ENCODE data around the gene FAM13A.
"Not testable (repeated sequence)": the region's sequence is repeated elsewhere in the genome, so short reads cannot be mapped to it uniquely, and the experiment has no call there.

FAM13A gene

GRCh38 chr4:88998001-88998400, 59.0 kb downstream of the FAM13A start:
- peaks cover 13% of the 10 kb centered on the region for H3K4me1 ChIP-seq (ENCODE audit: insufficient read depth, poor library complexity, severe bottlenecking)
- DNase-seq (ENCODE audit: low spot score) (no peak), ATAC-seq (ENCODE audit: low read depth) (no peak)
- no peaks in the 10 kb centered on the region for H3K36me3 ChIP-seq (ENCODE audit: low read depth)
- no peak for TF ChIP-seq CTCF (IDR thresholded peaks at IDR 0.05; ENCODE audit: poor library complexity, severe bottlenecking)
- no peaks in the 10 kb centered on the region for H3K9me3 ChIP-seq (ENCODE audit: severe bottlenecking)
- no peak overlapping the region for H3K27ac ChIP-seq (ENCODE audit: poor library complexity, severe bottlenecking)
- H3K27me3 ChIP-seq (ENCODE audit: insufficient read depth, poor library complexity, severe bottlenecking): no peaks in the 10 kb centered on the region
- H3K4me3 ChIP-seq (ENCODE audit: severe bottlenecking): no peak overlapping the region

- Histone ChIP-seq H3K9me3 (ENCODE audit: severe bottlenecking) (no peaks in the 10 kb centered on the region), H3K27me3 (ENCODE audit: insufficient read depth, poor library complexity, severe bottlenecking) (no peaks in the 10 kb centered on the region), H3K27ac (ENCODE audit: poor library complexity, severe bottlenecking) (no peak overlapping the region), H3K4me1 (ENCODE audit: insufficient read depth, poor library complexity, severe bottlenecking) (peaks cover 3% of the 10 kb centered on the region), H3K36me3 (ENCODE audit: low read depth) (no peaks in the 10 kb centered on the region), H3K4me3 (ENCODE audit: severe bottlenecking) (no peak overlapping the region)
- no peak for TF ChIP-seq CTCF (IDR thresholded peaks at IDR 0.05; ENCODE audit: poor library complexity, severe bottlenecking)
- no peak for DNase-seq (ENCODE audit: low spot score)
- ATAC-seq (ENCODE audit: low read depth): no peak
These were observed 61.1 kb downstream of the FAM13A start for GRCh38 chr4:88995874-88996273.

GRCh38 chr4:88995257-88995656, 61.7 kb downstream of the FAM13A start:
- not testable (repeated sequence) for ATAC-seq (ENCODE audit: low read depth); H3K9me3 ChIP-seq (ENCODE audit: severe bottlenecking); DNase-seq (ENCODE audit: low spot score); H3K27me3 ChIP-seq (ENCODE audit: insufficient read depth, poor library complexity, severe bottlenecking); H3K27ac ChIP-seq (ENCODE audit: poor library complexity, severe bottlenecking); H3K36me3 ChIP-seq (ENCODE audit: low read depth); H3K4me3 ChIP-seq (ENCODE audit: severe bottlenecking); H3K4me1 ChIP-seq (ENCODE audit: insufficient read depth, poor library complexity, severe bottlenecking)

GRCh38 chr4:88993246-88993645, 63.7 kb downstream of the FAM13A start:
- DNase-seq (ENCODE audit: low spot score): no peak
- no peak for TF ChIP-seq CTCF (IDR thresholded peaks at IDR 0.05; ENCODE audit: poor library complexity, severe bottlenecking)
- Histone ChIP-seq H3K36me3 (ENCODE audit: low read depth) (no peaks in the 10 kb centered on the region), H3K9me3 (ENCODE audit: severe bottlenecking) (no peaks in the 10 kb centered on the region), H3K4me1 (ENCODE audit: insufficient read depth, poor library complexity, severe bottlenecking) (no peaks in the 10 kb centered on the region), H3K27me3 (ENCODE audit: insufficient read depth, poor library complexity, severe bottlenecking) (no peaks in the 10 kb centered on the region), H3K27ac (ENCODE audit: poor library complexity, severe bottlenecking) (no peak overlapping the region), H3K4me3 (ENCODE audit: severe bottlenecking) (no peak overlapping the region)
- no peak for ATAC-seq (ENCODE audit: low read depth)

- Histone ChIP-seq H3K27ac (ENCODE audit: poor library complexity, severe bottlenecking) (no peak overlapping the region), H3K9me3 (ENCODE audit: severe bottlenecking) (no peaks in the 10 kb centered on the region), H3K27me3 (ENCODE audit: insufficient read depth, poor library complexity, severe bottlenecking) (no peaks in the 10 kb centered on the region), H3K36me3 (ENCODE audit: low read depth) (no peaks in the 10 kb centered on the region), H3K4me3 (ENCODE audit: severe bottlenecking) (no peak overlapping the region), H3K4me1 (ENCODE audit: insufficient read depth, poor library complexity, severe bottlenecking) (no peaks in the 10 kb centered on the region)
- DNase-seq (ENCODE audit: low spot score) (no peak), ATAC-seq (ENCODE audit: low read depth) (peak; percentile 40; the same call in 1 of the 3 replicates)
- no peak for TF ChIP-seq CTCF (IDR thresholded peaks at IDR 0.05; ENCODE audit: poor library complexity, severe bottlenecking)
These were observed 65.2 kb downstream of the FAM13A start for GRCh38 chr4:88991746-88992145.
